ENCODE results near the gene VSTM4.

DNA sequence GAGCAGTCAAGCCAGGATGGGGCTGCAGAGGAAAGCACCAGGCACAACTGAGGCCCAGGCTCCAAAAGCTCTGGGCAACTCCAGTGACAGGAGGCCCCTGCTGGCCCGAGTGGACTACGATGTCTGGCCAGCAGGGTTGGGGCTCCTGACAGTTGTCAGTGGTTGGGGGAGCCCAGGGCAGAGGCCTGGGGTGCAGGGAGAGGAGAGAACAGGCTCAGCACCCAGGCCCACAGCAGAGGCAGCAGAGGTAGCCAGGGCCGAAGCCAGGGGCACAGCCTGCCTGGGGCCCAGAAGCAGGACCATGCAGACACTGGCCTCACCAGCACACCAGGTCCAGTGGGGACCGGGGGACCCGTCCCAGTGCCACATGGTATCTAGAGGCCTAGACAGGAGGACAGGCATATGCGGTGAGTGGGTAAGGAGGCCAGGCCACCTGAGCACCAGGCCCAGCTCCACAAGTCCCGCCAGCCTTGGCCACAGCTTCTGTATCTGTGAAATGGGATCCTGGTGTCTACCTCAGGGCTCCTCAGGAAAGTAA is 129.6 kb downstream of the VSTM4 start:
- TF ChIP-seq, protein P1, sequence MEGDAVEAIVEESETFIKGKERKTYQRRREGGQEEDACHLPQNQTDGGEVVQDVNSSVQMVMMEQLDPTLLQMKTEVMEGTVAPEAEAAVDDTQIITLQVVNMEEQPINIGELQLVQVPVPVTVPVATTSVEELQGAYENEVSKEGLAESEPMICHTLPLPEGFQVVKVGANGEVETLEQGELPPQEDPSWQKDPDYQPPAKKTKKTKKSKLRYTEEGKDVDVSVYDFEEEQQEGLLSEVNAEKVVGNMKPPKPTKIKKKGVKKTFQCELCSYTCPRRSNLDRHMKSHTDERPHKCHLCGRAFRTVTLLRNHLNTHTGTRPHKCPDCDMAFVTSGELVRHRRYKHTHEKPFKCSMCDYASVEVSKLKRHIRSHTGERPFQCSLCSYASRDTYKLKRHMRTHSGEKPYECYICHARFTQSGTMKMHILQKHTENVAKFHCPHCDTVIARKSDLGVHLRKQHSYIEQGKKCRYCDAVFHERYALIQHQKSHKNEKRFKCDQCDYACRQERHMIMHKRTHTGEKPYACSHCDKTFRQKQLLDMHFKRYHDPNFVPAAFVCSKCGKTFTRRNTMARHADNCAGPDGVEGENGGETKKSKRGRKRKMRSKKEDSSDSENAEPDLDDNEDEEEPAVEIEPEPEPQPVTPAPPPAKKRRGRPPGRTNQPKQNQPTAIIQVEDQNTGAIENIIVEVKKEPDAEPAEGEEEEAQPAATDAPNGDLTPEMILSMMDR (conservative IDR thresholded peaks at IDR 0.05; ENCODE audit: low read length), result no peak
- TF ChIP-seq EZH2phosphoT487 (IDR thresholded peaks at IDR 0.05; ENCODE audit: borderline replicate concordance, low read depth, low read length), result no peak
